Measurements from ENCODE around the gene FJX1.

GRCh38 chr11:35588627-35589026, 29.6 kb upstream of the FJX1 start:
- TF ChIP-seq CTCF (IDR thresholded peaks at IDR 0.05; ENCODE audit: low read length) (no peak), EZH2 (IDR thresholded peaks at IDR 0.05; ENCODE audit: borderline replicate concordance, low read length) (no peak)
